ENCODE data around the gene PGA3.
"Not testable (repeated sequence)": the region's sequence is repeated elsewhere in the genome, so short reads cannot be mapped to it uniquely, and the experiment has no call there.

Gene PGA3

GRCh38 chr11:61252332-61252731 is 49.0 kb downstream of the PGA3 start:
- not testable (repeated sequence) for H3K4me1 ChIP-seq; H3K9me3 ChIP-seq; H3K27me3 ChIP-seq; H3K36me3 ChIP-seq; H3K4me3 ChIP-seq (ENCODE audit: low read depth, low read length); DNase-seq

- Histone ChIP-seq H3K4me3 (ENCODE audit: low read depth, low read length) (no peak overlapping the region), H3K4me1 (no peaks in the 10 kb centered on the region), H3K9me3 (no peaks in the 10 kb centered on the region), H3K27me3 (no peaks in the 10 kb centered on the region), H3K36me3 (no peaks in the 10 kb centered on the region)
- DNase-seq, result peak; percentile 62
- TF ChIP-seq CTCF (IDR thresholded peaks at IDR 0.05; ENCODE audit: low read depth, low read length), result peak; percentile 75
Observed at GRCh38 chr11:61254403-61255025, 51.2 kb downstream of the PGA3 start.

- Histone ChIP-seq H3K9me3 (no peaks in the 10 kb centered on the region), H3K36me3 (no peaks in the 10 kb centered on the region), H3K4me3 (ENCODE audit: low read depth, low read length) (no peak overlapping the region), H3K27me3 (no peaks in the 10 kb centered on the region), H3K4me1 (no peaks in the 10 kb centered on the region)
- no peak for DNase-seq
- no peak for TF ChIP-seq CTCF (IDR thresholded peaks at IDR 0.05; ENCODE audit: low read depth, low read length)
Observed at GRCh38 chr11:61256710-61257482, 53.6 kb downstream of the PGA3 start.

- Histone ChIP-seq H3K4me1 (no peaks in the 10 kb centered on the region), H3K27me3 (no peaks in the 10 kb centered on the region), H3K36me3 (no peaks in the 10 kb centered on the region), H3K4me3 (ENCODE audit: low read depth, low read length) (no peak overlapping the region), H3K9me3 (no peaks in the 10 kb centered on the region)
- TF ChIP-seq CTCF (IDR thresholded peaks at IDR 0.05; ENCODE audit: low read depth, low read length), result no peak
- DNase-seq, result no peak
Observed at GRCh38 chr11:61258546-61258945, 55.2 kb downstream of the PGA3 start.

GRCh38 chr11:61259363-61259762 is 56.0 kb downstream of the PGA3 start:
- H3K4me1 ChIP-seq, result no peaks in the 10 kb centered on the region
- no peaks in the 10 kb centered on the region for H3K9me3 ChIP-seq
- H3K27me3 ChIP-seq, result no peaks in the 10 kb centered on the region
- no peak overlapping the region for H3K4me3 ChIP-seq (ENCODE audit: low read depth, low read length)
- no peak for TF ChIP-seq CTCF (IDR thresholded peaks at IDR 0.05; ENCODE audit: low read depth, low read length)
- DNase-seq, result no peak
- no peaks in the 10 kb centered on the region for H3K36me3 ChIP-seq

All from BE2C (cell line).